AG09309 (cell line): ENCODE results near the gene SH3RF2.
"Not testable (repeated sequence)": the region's sequence is repeated elsewhere in the genome, so short reads cannot be mapped to it uniquely, and the experiment has no call there.

Experiments
- DNase-seq: peaks from one replicate; pipeline ENCODE4 v3.0.0-alpha.2; 2010; ENCODE audit warnings: low read depth
- H3K4me3 ChIP-seq: 2 replicates; pipeline ENCODE4 v1.5.1; 2011; ENCODE audit warnings: mild to moderate bottlenecking, low read depth, low read length, moderate library complexity; ENCODE audit not compliant: control insufficient read depth
- CTCF ChIP-seq: IDR thresholded peaks from 2 replicates; pipeline ENCODE4 v1.5.1; 2011; ENCODE audit warnings: mild to moderate bottlenecking, low read depth, low read length, inconsistent platforms; ENCODE audit not compliant: insufficient read depth, control insufficient read depth; ENCODE audit errors: missing control alignments

Gene SH3RF2

GRCh38 chr5:145960848-145961600, 24.6 kb downstream of the SH3RF2 start:
- H3K4me3 ChIP-seq, result no peak overlapping the region
- DNase-seq, result no peak
- no peak for TF ChIP-seq CTCF

GRCh38 chr5:145962001-145962400, 25.6 kb downstream of the SH3RF2 start:
- no peak for DNase-seq
- no peak for TF ChIP-seq CTCF
- no peak overlapping the region for H3K4me3 ChIP-seq

GRCh38 chr5:145964008-145964407, 27.6 kb downstream of the SH3RF2 start:
- DNase-seq, H3K4me3 ChIP-seq: not testable (repeated sequence)

- no peak for DNase-seq
- TF ChIP-seq CTCF, result no peak
- H3K4me3 ChIP-seq, result no peak overlapping the region
Observed at GRCh38 chr5:145965804-145966203, 29.4 kb downstream of the SH3RF2 start.

- DNase-seq, result no peak
- no peak overlapping the region for H3K4me3 ChIP-seq
- no peak for TF ChIP-seq CTCF
Observed at GRCh38 chr5:145967296-145967695, 30.9 kb downstream of the SH3RF2 start.

GRCh38 chr5:145968970-145969713, 32.8 kb downstream of the SH3RF2 start:
- H3K4me3 ChIP-seq, result no peak overlapping the region
- no peak for DNase-seq
- no peak for TF ChIP-seq CTCF

GRCh38 chr5:145969714-145970092, 33.3 kb downstream of the SH3RF2 start:
- DNase-seq, result no peak
- no peak overlapping the region for H3K4me3 ChIP-seq
- TF ChIP-seq CTCF, result no peak
